Measurements from ENCODE around the gene ZCCHC9.

GRCh38 chr5:81326554-81326953, 25.2 kb downstream of the ZCCHC9 start:
- no peak for TF ChIP-seq POLR2A (IDR thresholded peaks at IDR 0.05)
- TF ChIP-seq CTCF (IDR thresholded peaks at IDR 0.05) = no peak

All from right lobe of liver (tissue), 4 donors.